B cell (primary cell): ENCODE data around the gene WDR86. TPM values are rescaled to one million over a fixed set of nuclear protein-coding genes. Genes with fewer than 3 reads are reported as not detected.

ENCODE experiments used
- ATAC-seq: fragments of 200-7000 bp; cut with Tn5 transposase; one replicate; pipeline ENCODE4 v1.10.0; 2021; ENCODE audit warnings: low read depth, mild to moderate bottlenecking, moderate number of reproducible peaks, moderate library complexity
- CTCF ChIA-PET: fragments of 350-600 bp; sonication (Branson Sonifier 250); formaldehyde crosslinking; loops from one replicate; lab custom pipeline; 2021; ENCODE audit warnings: antibody characterized with exemption, inconsistent platforms; lab: Charles Lee
- POLR2A ChIA-PET: fragments of 350-600 bp; sonication (Branson Sonifier 250); formaldehyde crosslinking; loops from one replicate; lab custom pipeline; 2021; ENCODE audit warnings: antibody characterized with exemption; lab: Charles Lee
- DNase-seq: peaks from one replicate; pipeline ENCODE4 v3.0.0; 2013
- H2AFZ ChIP-seq: 2 replicates; pipeline ENCODE4 v1.6.1; 2012; ENCODE audit warnings: mild to moderate bottlenecking, low read depth, low read length; ENCODE audit not compliant: insufficient read depth, poor library complexity, severe bottlenecking
- H3K27ac ChIP-seq, 2 donors: 1 replicate in 1 of 2; 2 replicates in 1 of 2; pipeline ENCODE4 v1.5.1; 2012 to 2013; ENCODE audit warnings: low read length in 2 of 2, mild to moderate bottlenecking in 2 of 2, moderate library complexity in 1 of 2
- H3K27me3 ChIP-seq, 4 experiments: fragments of 200-600 bp in 1 of 4; sonication (generic) in 1 of 4; replicated peaks in 1 of 4; 1 replicate in 2 of 4; 2 replicates in 2 of 4; pipeline versions ENCODE4 v1.6.1 to v1.7.0; 2013 to 2016; ENCODE audit warnings: low read length in 3 of 4, mild to moderate bottlenecking in 2 of 4, mixed read lengths in 1 of 4, moderate library complexity in 1 of 4; ENCODE audit not compliant: insufficient read depth in 4 of 4, control insufficient read depth in 3 of 4; ENCODE audit errors: control extremely low read depth in 1 of 4
- H3K36me3 ChIP-seq, 2 experiments: replicated peaks in 1 of 2; 1 replicate in 1 of 2; 2 replicates in 1 of 2; pipeline versions ENCODE4 v1.6.1 to v1.7.1; 2013; ENCODE audit warnings: low read length in 1 of 2; ENCODE audit not compliant: insufficient read depth in 2 of 2, control insufficient read depth in 1 of 2; ENCODE audit errors: control extremely low read depth in 1 of 2, extremely low read depth in 1 of 2
- H3K4me1 ChIP-seq, 2 donors: fragments of 200-600 bp in 1 of 2; sonication (generic) in 1 of 2; 1 replicate in 1 of 2; 2 replicates in 1 of 2; pipeline versions ENCODE4 v1.5.1 to v1.6.1; 2013 to 2017; ENCODE audit warnings: low read length in 2 of 2; ENCODE audit not compliant: control insufficient read depth in 2 of 2, insufficient read depth in 2 of 2
- H3K4me2 ChIP-seq: replicated peaks from 2 replicates; pipeline ENCODE3; 2012; ENCODE audit warnings: mild to moderate bottlenecking, low read depth, low read length; ENCODE audit not compliant: poor library complexity, severe bottlenecking
- H3K4me3 ChIP-seq, 5 experiments: fragments of 200-600 bp in 1 of 5; sonication (generic) in 1 of 5; 1 replicate in 3 of 5; 2 replicates in 2 of 5; pipeline versions ENCODE4 v1.5.1 to v1.7.0; 2011 to 2016; ENCODE audit warnings: low read length in 4 of 5, mild to moderate bottlenecking in 4 of 5, low read depth in 2 of 5, control low read depth in 1 of 5, moderate library complexity in 1 of 5; ENCODE audit not compliant: insufficient read depth in 1 of 5; ENCODE audit errors: control extremely low read depth in 1 of 5, extremely low read depth in 1 of 5
- H3K79me2 ChIP-seq: fragments of 200-600 bp; sonication (generic); one replicate; pipeline ENCODE4 v1.6.0; 2016; ENCODE audit warnings: low read length; ENCODE audit not compliant: control insufficient read depth, insufficient read depth
- H3K9ac ChIP-seq: fragments of 200-600 bp; sonication (generic); 2 replicates; pipeline ENCODE4 v1.6.1; 2017; ENCODE audit warnings: mild to moderate bottlenecking, low read length, moderate library complexity
- H3K9me3 ChIP-seq, 3 donors: one replicate each; pipeline versions ENCODE4 v1.6.1 to v1.7.1; 2013; ENCODE audit warnings: low read length in 2 of 3; ENCODE audit not compliant: control insufficient read depth in 2 of 3, insufficient read depth in 1 of 3; ENCODE audit errors: control extremely low read depth in 1 of 3
- H4K20me1 ChIP-seq: 2 replicates; pipeline ENCODE4 v1.6.0; 2012; ENCODE audit warnings: mild to moderate bottlenecking, low read length; ENCODE audit not compliant: insufficient read depth, control insufficient read depth, poor library complexity, severe bottlenecking
- H3K27ac Mint-ChIP-seq: one replicate; pipeline ENCODE4 v1.8.0; 2021; ENCODE audit warnings: mixed read lengths
- H3K27me3 Mint-ChIP-seq: one replicate; pipeline ENCODE4 v1.8.0; 2021; ENCODE audit warnings: mixed read lengths
- H3K4me1 Mint-ChIP-seq: one replicate; pipeline ENCODE4 v1.8.0; 2021; ENCODE audit warnings: mixed read lengths
- H3K4me3 Mint-ChIP-seq: one replicate; pipeline ENCODE4 v1.8.0; 2021; ENCODE audit warnings: mixed read lengths
- H3K9me3 Mint-ChIP-seq: one replicate; pipeline ENCODE4 v1.8.0; 2022; ENCODE audit warnings: mixed read lengths; ENCODE audit not compliant: insufficient read depth
- CTCF ChIP-seq: fragments of 200-600 bp; IDR thresholded peaks from one replicate; pipeline ENCODE4 v1.8.0; 2022; ENCODE audit warnings: antibody characterized with exemption, mild to moderate bottlenecking
- EZH2 ChIP-seq: IDR thresholded peaks from 2 replicates; pipeline ENCODE4 v1.6.1; 2012; ENCODE audit warnings: borderline replicate concordance, low read depth, mild to moderate bottlenecking, moderate library complexity, low read length; ENCODE audit not compliant: insufficient read depth, poor library complexity, severe bottlenecking
- WGBS: methylation state at CpG from one replicate; pipeline ENCODE4 v1.1.5; 2013; ENCODE audit warnings: missing lambda C conversion rate; ENCODE audit not compliant: insufficient coverage; 5-methylcytosine and 5-hydroxymethylcytosine counted together
- intact Hi-C: fragments of 100-400 bp; cut with micrococcal nuclease; formaldehyde crosslinking; loops from one replicate; pipeline ENCODE4 v1.10.0; 2022
- polyA plus RNA-seq: library from polyadenylated mRNA; depleted of rRNA; stranded (reverse); fragments of >200 nt; gene quantifications from 2 replicates; pipeline ENCODE4 v1.2.3, GENCODE V29; 2012
- total RNA-seq, 2 donors: library from RNA; stranded (reverse); fragments of 120-200 nt in 1 of 2; gene quantifications; 1 replicate in 1 of 2; 2 replicates in 1 of 2; pipeline versions ENCODE4 v1.2.3 to v1.2.4, GENCODE V29; 2013 to 2022

Gene WDR86
- total and polyA plus RNA-seq, 2 donors (not counting 1 experiment from before 2014, with no cell fraction given): 1.4 to 1.5 TPM

DNA sequence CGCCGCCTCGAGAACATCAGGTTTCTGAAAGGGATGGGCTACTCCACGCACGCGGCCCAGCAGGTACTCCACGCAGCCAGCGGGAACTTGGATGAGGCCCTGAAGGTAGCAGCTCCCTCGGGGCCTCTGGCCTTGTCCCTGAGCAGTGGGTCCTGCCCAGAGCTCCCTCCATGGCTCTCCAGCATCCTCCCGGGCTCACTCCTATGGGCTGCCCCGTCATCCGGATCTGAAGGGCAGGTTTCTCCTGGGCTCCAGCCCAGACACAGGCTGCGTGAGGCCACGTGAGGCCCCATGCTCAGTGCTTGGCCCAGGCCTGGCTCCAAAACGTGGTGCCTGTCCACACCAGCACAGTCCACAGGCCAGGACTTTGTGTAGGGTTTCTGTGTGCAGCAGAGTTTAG is 35.7 kb downstream of the WDR86 start:
- no peaks in the 10 kb centered on the region for H3K27me3 ChIP-seq
- H3K4me3 Mint-ChIP-seq: no peak overlapping the region
- TF ChIP-seq EZH2 (no peak), CTCF (no peak)
- H3K4me3 ChIP-seq: no peak overlapping the region
- no peak overlapping the region for H3K9ac ChIP-seq
- ChIA-PET POLR2A (no interaction called here), CTCF (interaction anchor here (13.4 kb wide), 1 partner anchor 74 kb away, joined by 230 read pairs; no protein-coding TSS in a partner anchor)
- H3K4me1 Mint-ChIP-seq: no peaks in the 10 kb centered on the region
- H3K9me3 Mint-ChIP-seq: no peaks in the 10 kb centered on the region
- WGBS: 97% methylated on average over 15 of the region's 15 CpGs
- H3K36me3 ChIP-seq: peaks cover 2 to 80% of the 10 kb centered on the region in 2 experiments
- no peak overlapping the region for H3K27ac Mint-ChIP-seq
- H4K20me1 ChIP-seq: peaks cover 34% of the 10 kb centered on the region
- intact Hi-C loops: no loop called here
- H3K9me3 ChIP-seq: no peaks in the 10 kb centered on the region
- no peaks in the 10 kb centered on the region for H3K27me3 Mint-ChIP-seq
- ATAC-seq (no peak), DNase-seq (no peak)
- no peak overlapping the region for H2AFZ ChIP-seq
- H3K79me2 ChIP-seq: peaks cover 9% of the 10 kb centered on the region
- no peaks in the 10 kb centered on the region for H3K4me1 ChIP-seq
- H3K4me2 ChIP-seq: no peak overlapping the region
- no peak overlapping the region for H3K27ac ChIP-seq

- intact Hi-C loops: no loop called here
- TF ChIP-seq EZH2: no peak
- no peak overlapping the region for H3K4me3 ChIP-seq
- no peak overlapping the region for H3K9ac ChIP-seq
- ChIA-PET CTCF (interaction anchor here (13.4 kb wide), 1 partner anchor 75 kb away, joined by 230 read pairs; no protein-coding TSS in a partner anchor), POLR2A (no interaction called here)
- DNase-seq (no peak), ATAC-seq (no peak)
- H3K9me3 ChIP-seq: no peaks in the 10 kb centered on the region
- no peaks in the 10 kb centered on the region for H3K4me1 ChIP-seq
- H3K36me3 ChIP-seq: peaks cover 2 to 83% of the 10 kb centered on the region in 2 experiments
- H2AFZ ChIP-seq: no peak overlapping the region
- H3K27me3 ChIP-seq: no peaks in the 10 kb centered on the region
- Mint-ChIP-seq H3K4me3 (no peak overlapping the region), H3K4me1 (peaks cover 1% of the 10 kb centered on the region), H3K27me3 (no peaks in the 10 kb centered on the region), H3K27ac (no peak overlapping the region), H3K9me3 (no peaks in the 10 kb centered on the region)
- 97% methylated on average over 6 of the region's 13 CpGs for WGBS
- H3K4me2 ChIP-seq: no peak overlapping the region
- peaks cover 9% of the 10 kb centered on the region for H3K79me2 ChIP-seq
- H4K20me1 ChIP-seq: peaks cover 34% of the 10 kb centered on the region
- H3K27ac ChIP-seq: no peak overlapping the region
These were observed 36.2 kb downstream of the WDR86 start for GRCh38 chr7:151373599-151373998.
